ENCODE measurements around the gene CRTC2.

The CRTC2 gene

DNA sequence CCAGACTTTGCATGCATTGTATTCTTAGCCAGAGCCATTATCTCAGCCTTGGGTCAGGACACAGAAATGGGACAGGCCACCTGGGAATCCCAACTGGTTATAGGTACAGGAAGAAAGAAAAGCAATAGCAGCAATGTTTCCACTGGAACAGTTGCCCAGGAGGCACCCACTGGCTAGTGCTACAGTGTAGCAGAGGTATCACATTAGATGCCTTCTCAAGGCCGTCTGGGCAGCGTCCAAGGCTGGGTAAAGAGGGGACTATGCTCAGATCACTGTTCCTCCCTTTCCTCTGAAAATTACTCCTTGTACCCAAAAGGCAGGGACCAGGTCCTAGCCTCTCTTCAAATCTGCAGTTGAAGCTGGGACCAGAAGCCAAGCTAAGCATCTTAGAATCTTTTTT, 11.9 kb upstream of the CRTC2 start:
- no peak for DNase-seq

DNA sequence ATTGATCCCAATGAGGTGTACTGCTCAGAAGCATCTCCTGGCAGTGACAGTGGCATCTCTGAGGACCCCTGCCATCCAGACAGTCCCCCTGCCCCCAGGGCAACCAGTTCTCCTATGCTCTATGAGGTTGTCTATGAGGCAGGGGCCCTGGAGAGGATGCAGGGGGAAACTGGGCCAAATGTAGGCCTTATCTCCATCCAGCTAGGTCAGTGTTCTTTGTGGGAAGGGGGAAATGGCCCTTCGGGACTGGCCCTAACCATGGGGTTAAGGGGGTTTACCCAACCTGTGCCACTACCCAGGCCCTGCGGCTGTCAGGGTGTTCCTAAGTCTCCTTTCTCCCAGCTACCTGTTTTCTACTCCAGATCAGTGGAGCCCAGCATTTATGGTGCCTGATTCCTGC, 10.6 kb upstream of the CRTC2 start:
- no peak for DNase-seq

DNA sequence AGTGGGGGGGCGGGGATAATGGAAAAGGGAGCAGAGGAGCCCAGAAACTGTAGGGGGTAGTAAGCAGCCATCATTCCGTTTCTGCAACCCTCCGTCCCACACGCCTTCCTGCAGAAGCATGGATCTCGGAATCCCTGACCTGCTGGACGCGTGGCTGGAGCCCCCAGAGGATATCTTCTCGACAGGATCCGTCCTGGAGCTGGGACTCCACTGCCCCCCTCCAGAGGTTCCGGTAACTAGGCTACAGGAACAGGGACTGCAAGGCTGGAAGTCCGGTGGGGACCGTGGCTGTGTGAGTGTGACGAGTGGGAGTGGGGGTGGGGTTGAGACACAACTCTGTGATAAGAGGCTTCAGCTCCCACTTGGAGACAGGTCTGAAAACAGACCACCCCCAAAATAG, 10.0 kb upstream of the CRTC2 start:
- DNase-seq, result peak; percentile 55

DNA sequence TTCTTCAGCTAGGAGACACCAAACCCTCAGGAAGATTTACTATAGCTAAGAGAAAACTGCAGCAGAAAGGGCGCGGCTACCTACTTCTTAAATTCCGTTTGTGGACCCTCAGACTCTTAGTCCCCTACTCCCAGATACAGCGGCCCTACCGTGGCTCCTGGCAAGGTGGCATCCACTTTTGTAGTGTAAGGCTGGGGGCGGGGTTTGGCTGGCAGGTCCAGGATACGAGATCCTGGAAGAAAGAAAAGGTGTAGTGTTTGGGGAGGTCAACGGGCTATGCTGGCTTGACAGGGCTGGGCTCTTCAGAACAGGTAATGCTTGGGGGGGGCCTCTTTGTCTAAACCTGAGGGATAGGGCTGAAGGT, 9.6 kb upstream of the CRTC2 start:
- no peak for DNase-seq

DNA sequence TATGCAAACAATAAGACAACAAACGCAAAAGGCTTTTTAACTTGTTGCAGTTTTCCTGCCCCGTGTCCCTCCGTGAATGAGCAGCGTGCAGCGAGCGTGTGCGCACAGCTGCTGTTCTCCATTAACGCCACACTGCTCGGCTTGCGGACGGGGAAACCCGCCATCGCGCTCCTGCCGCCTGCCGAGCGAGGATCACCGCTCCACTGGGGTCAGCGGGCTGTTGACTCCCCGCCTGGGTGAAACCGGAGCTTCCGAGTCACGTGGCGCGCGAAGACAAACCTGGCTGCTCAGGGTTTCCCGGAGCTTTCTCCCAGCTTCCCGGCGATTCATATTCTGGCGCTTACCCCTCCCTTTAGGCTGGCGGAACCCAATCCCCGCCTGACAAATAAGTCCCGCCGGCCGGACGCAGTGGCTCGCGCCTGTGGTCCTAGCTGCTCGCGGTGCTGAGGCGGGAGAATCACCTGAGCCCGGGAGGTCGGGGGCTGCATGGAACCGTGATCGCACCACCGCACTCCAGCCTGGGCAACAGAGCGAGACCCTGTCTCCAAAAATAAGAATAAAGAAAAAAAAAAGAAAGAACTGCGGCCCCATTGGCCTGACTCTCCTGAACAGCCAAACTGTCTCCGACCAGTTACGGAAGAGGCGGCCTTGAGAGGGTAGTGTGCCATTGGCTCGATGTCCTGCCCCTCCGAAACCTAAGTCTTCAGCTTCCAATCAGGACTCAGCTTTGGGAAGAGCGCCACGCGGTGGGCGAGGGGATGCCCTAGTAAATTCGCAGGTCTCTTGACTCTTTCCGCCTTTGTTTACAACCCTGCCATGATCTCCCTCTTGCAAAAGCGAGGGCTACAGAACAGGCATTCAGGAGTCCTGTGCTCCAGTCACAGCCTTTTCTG, 8.9 kb upstream of the CRTC2 start, which contains the start of gene CREB3L4:
Gene CREB3L4 (plus strand): TSS at position 796 of the 893 bp plus-strand sequence. CDS start 624 bp downstream, outside the sequence.
- DNase-seq, result peak; percentile 100

DNA sequence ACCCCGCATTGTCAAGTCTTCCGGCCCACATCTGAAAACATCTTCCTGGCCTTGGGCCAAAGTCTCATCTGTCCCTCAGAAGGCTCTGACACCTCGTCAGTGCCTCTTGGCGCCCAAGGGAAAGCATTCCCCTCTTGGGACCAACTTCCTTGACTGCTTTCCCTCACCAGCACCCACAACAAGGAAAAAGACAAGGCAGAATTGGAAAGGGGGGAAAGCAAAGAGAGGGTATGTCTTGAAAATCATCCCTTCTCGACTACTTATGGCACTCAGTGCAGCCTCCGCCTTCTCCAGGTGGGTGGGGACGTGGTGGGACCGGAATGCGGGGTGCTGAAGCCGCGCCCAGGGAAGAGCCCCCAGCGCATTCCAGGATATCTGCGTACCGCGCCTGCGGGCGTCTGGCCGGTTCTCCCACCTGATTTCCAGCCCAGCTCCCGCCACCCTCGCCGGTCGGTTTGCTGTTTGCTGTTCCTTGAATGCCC, 5.5 kb upstream of the CRTC2 start:
- peak; percentile 51 for DNase-seq

DNA sequence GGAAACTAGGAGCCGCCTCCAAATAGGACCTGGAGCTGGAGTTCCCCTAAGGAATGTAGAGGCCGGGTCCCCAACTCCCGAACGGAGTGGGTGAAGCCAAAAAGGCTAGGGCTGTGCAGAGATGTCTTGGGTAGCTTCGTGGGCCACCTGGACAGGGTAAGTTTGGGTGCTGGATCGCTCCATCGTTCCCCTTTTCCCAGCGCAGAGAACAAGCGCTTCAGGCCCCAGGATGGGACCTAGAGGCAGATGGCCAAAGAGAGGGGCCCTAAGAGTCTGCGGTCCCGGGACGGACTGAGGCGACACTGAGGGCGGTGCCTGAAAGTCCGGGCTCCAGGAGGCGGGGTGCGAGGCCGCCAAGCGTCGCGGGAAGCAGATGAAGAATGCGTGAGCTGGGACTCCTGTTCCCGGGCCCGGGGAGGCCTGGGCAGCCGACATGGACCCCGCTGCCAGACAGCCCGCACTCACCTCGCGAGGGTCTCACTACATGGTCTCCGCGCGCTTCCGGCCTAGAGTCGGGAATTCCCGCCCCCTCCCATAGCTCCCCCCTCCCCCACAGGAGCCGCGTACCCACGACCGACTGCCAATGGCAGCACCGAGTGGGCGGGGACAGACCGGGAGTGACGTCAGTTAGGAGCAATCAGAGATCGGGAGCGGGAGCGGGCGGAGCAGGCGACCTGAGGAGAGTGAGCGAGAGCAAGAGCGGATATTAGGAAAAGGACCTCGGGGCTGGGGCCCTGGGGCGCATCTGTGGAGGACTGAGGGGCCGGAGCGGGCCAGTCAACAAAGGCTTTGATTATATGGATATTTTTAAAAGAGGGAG, 4.8 kb upstream of the CRTC2 start, which contains the start of gene SLC39A1:
Gene SLC39A1 (minus strand): TSS at position 508 of the 820 bp plus-strand sequence. CDS start 822 bp downstream, outside the sequence.
- peak; percentile 99 for DNase-seq

DNA sequence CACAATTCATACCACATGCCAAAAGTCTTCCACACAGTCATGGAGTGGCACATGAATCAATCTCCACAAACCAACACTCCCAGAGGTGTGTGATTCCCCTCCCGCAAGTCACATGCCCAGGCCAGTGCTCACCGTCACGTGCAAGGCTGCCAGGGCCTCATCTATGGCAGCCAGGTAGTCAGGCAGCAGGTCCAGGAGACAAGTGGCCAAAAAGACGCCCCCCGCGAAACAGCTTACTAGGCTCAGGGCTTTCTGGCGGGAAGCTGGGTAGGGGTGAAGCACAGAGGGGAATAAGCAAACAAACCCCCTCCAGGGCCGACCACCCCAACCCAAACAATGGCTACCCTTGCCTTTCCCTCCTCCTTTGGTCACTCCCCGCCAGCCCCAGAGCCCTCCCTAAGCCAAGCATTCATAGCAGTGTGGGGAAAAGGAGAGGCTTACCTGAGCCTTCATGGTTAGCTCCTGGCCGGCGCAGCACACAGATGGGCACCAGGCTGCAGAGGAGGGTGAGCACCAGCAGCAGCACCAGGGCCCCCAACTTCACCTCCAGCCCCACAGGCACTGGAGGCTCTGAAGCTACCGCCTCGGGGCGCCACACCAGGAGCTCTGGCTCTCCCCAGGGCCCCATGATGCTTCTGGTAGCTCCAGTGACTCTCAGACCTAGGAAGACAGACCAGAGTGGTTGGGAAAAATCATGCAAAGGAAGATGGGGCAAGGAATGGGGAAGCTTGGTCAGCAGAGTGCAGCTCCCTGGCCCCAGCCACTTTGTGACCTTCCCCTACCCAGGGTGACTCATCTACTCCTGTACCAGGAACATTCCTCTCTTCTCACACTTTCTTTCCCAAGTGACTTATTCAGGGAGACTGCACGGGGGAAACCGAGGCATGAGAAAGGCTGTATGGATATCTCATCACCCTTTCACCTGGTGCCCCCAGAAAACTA, 3.9 kb upstream of the CRTC2 start:
- no peak for DNase-seq

DNA sequence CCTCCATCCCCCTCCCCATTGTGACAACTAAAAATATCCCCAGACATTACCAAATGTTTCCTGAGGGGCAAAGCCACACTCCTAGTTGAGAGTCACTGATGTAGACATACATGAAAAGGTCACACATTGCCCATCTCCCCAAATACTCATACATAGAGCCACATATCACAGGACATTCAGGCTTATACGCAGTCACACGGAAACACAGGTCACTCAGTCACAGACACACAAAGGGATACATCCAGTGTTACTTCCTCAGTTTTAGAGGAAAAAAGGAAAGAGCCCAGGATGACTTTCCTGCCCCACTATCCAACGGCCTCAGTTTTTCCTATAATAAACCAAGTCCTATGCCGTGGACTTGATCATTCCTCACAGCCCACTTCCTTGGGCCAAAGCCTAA, 3.0 kb upstream of the CRTC2 start:
- DNase-seq, result no peak

DNA sequence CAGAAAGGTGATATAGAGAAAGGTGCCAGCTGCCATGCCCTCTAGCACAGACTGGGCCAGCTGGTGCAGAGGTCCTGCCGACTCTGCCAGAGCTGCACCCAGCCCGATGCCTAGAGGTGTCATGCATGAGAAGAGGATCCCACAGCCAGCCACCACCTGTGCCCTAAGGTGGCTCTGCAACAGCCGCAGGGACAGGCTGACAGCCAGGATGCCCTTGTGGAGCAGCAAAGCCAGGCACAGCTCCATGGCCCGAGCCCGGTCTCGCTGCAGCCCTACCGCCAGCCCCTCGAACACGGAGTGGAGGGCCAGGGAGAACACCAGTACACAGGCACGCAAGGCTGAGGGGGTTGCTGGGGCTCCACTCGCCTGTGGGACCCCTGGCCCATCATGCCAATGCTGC, 1.8 kb upstream of the CRTC2 start:
- DNase-seq, result no peak

DNA sequence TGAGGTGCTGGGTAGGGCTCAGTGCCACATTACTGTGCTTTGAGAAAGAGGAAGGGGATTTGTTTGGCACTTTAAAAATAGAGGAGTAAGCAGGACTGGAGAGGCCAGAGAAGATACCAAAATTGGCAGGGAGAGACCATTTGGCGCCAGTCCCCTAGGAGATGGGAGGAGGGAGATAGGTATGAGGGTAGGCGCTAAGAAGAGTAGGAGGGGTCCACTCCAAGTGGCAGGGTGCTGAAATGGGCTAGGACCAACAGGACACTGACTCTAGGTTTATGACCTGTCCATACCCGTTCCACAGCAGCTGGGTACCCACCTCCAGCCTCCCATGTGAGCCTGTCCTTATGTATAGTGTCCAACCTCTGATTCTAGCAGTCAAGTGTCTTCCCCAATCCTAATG, 1.0 kb upstream of the CRTC2 start:
- no peak for DNase-seq

DNA sequence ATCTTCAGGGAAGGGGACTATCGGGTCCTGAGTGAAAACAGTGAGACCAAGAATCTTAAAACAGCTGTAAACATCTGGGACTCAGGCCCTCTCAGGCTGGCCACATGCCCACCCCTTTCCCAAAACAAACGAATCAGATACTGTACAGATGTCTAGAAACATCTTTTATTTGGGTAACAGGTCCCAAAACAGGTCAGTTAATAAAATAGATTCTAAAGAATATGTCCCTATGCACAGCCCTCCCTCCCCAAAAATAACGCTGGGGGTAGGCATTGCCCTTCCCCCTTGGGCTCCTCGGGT, 499 bp upstream of the CRTC2 start:
- no peak for DNase-seq

DNA sequence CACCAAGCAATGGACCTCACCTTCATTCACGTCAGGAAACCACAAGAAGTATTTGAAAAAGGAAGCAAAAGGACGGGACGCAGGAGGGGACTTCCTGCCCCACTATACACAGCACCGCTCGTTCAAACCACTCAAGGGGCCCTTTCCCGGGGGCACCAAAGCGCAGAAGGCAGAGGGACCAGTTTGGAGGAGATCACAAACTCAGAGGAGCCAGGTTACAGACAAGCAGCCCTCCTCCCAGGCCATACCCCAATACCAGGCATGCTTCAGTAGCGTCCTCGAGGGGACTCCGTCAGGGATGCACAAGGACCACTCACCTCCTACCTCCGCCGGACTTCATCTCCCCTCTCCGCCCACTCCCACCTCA, 685 bp downstream of the CRTC2 start:
- DNase-seq, result no peak

DNA sequence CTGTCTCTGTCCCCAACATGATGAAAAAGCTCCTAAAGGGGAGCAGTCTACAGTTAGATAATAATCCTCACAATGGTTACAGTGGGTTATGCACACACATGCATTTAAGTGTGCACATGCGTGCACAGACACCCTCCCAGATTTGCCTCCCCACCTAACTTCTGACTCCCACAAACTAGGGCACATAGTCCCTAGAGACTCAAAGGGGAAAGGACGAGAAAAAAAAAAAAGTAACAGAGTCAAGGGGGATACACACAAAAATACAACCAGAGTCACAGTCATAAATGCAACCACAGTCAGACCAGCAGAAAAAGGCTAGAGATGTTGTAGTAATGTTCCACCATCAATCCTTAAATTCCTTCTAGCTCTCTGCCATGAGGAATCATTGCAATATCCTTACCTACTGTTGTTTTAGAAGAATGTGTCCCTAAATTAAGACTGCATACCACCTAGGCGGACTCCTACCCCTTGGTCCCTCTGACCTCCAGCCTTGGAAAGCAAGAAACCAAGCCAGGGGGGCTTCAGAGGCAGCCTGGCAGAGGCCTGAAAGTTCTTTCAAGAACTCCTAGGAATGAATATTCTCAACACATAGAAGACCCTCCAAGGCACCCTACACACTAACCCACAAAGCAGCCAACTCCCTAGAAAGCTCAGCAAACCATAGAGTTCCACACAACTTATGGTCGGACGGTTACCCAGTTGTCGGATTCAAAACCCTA, 1.3 kb downstream of the CRTC2 start:
- no peak for DNase-seq

DNA sequence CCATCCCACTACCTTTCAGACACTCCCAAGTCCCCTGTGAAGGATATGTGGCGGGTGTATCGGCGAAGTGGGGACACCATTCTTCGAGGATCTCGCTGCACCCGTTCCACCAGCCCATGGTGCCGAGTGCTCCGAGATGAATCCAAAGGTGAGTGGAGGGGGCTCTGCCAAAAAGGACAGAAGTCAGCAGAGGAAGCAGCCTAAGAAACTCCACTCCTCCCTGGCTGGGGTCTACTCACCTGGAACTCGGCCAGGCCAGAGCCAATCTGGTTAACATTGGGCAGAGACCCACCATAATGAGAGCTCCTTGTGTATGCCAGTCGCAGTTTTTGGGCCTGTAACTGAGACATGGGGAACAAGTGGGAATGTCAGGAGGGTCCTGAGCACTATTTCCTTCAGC, 3.6 kb downstream of the CRTC2 start:
- DNase-seq, result no peak

DNA sequence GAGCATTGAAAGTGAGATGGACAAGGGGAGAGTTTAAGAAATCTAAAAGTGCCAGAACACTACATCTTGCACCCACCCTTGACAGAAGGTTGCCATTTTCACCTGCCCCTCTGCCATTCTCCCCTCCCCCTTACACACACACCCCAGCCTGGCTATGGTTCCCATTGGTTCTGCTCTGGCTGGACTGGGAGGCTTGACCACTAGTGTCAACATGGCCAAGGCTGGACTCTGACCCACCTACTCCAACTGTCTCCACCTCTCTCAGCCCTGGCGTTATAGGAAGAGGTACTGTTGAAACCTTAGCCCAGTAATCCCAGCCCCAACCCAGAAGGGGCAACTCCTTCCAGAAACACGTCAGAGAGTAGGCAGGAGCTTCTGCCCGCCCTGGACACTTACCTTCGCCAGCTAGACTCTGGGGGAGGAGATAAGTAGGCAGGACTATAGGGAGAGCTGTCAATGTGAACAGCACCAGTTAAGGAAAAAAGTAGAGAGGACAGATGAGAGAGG, 4.5 kb downstream of the CRTC2 start:
- DNase-seq, result no peak

DNA sequence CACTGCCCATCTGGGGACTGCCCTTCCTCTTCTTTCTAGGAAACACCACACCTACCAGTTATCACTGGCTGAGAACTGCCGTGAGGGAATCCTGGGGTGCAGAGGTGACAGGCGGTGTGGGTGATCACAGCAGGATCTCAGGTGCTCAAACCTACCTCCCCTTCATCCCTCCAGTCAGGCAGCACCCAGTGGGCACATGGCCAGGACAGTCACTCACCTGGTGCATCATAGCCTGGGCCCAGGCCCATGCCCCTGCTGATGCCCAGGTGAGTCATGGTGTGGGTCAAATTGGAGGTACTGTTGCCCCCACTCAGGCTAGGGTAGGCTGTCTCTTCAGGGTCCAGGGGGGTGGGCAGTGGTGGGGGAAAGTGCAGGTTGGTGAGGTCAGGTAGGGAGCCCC, 6.6 kb downstream of the CRTC2 start:
- no peak for DNase-seq

DNA sequence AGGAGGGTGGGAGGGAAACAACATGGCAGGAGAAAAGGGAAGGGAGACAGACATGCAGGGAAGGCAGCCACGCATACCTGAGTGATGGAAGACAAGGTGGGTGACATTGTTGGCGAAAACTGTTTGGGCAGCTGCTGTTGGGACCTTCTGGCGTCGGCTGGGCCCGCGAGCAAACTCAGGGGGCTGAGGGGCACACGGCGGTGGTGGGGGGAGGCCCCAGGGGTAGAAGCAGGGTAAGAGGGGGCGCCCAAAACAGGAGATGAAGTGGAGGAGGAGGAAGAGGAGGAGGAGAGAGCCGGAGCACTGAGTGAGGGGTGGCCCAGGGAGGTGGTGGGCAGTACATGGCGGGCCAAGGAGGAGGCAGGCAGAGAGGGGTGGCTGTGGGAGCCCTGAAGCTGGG, 7.2 kb downstream of the CRTC2 start:
- DNase-seq, result no peak

DNA sequence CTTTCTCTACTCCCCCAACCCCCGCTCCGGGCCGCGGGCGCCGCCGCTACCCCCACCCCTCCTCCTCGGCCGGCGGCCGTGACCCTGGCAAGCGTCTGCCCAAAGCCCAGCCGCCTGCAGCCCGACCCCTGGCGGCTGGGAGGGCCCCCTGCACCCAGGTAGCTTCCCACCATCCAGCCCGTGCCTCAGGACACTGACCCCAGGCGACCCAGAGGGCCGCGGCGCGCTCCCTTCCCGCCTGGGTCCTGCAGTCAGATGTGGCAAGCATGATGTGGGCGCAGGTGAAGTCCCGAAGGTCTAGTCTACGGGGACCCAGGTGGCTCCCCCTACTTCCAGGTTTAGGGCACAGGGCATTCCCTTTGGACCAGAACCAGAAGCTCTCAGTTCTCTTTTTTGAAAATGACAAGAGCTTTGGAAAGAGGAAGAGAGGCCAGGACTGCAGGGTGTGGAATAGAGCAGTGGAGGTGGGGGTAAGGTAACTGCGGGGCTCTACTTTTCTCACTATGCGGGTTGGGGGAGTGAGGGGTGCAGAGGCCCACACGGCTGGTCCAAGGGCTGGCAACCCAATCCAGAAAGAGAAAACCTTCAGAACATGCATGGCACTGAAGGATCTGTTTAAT, 11.7 kb downstream of the CRTC2 start, which contains the start of gene DENND4B:
Gene DENND4B (minus strand): TSS at position 97 of the 620 bp plus-strand sequence. CDS start 2,344 bp downstream, outside the sequence.
- DNase-seq, result peak; percentile 79

DNA sequence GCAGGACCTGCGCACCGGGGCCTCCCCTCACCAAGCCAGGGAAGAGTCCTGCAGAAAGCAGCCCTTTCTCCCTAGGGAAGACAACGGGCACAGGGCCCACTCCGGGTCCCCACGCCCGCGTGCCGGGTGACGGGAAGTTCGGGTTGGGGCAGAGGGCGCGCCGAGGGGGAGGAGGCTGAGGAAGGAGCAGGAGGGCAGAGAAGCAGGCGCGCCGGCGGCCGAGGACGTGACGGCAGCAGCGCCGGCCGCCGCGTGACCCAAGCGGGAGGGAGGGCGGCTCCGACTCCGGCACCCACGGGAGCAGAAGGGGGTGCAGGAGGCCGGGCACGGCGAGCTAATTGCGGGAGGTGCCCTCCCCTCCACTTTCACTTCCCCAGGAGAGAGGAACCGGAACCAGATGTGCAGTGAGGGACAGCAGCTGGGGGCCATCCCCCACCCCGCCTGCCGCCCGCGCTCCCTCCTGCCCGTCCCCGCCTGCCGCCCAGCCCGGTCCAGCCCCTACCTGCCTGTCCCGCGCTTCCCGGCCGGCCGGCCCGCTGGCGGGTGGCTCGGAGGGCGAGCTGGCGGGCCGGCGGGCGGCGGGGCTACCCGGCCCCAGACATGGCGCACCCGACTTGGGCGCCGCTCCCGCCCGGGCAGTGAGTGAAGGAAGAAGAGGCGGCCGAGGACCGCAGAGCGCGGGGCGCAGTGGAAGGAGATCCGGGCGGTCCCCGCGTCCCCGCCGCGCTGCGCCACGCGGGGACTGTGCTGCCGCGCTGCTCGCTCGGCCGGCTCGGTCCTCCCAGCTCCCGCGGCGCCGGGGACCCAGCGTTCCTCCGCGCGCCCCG, 12.4 kb downstream of the CRTC2 start:
- DNase-seq, result peak; percentile 48
